Activated CD8-positive, alpha-beta memory T cell treated with anti-CD3 and anti-CD28 coated beads, Interleukin-2, amount 50 U/mL, for 24 hours (primary cell): ENCODE results near the gene DTX2.
"Not testable (repeated sequence)": the region's sequence is repeated elsewhere in the genome, so short reads cannot be mapped to it uniquely, and the experiment has no call there.

Experiments used
- DNase-seq: peaks from one replicate; pipeline ENCODE4 v3.0.0-alpha.2; 2020; ENCODE audit errors: extremely low read depth

The DTX2 gene

DNA sequence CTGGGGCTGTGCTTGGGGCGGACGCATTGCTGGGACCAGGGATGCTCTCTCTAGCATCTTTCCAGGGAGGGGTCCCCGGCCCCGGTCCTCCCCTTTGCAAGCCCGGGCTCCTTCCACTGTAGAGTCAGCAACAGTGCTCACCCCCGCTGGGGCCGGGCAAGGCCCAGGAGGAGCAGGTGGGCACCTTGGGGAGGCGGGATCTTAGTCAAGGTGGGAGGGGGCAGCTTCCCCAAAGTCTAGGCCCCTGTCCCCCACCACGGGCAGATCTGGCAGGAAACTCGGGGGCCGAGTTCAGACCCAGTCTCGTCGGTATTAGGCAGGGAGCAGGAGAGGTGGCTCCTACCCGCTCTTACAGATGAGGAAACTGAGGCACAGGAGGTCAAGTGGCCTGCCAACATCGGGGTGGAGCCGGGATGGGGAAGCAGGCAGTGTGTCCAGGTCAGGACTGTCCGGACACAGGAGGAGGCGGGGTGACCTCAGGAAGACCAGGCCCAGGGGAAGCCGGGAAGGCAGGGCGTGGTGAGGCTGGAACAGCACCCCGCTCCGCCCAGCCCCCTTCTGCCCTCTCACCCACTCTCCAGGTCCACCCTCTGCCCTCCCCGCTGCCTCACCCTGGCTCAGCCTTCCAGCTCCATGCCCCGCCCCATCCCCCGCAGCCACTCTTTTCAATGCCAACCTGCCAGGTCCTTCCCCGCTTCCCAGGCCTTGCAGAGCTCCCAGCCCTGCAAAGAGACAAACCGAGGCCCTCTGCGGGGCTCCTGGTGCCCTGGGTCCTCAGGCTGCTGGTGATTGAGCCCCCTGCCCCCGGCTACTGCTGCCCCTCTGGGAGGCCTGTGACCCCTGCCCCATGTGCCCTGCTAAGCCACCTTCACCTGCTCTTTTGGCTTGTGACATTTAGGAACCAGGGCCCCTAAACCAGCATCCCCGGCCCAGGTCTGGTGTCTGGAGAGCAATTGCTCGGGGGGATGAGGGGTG, 50.7 kb downstream of the DTX2 start:
- DNase-seq: not testable (repeated sequence)

GRCh38 chr7:76512941-76513816, 51.7 kb downstream of the DTX2 start:
- DNase-seq: no peak

DNA sequence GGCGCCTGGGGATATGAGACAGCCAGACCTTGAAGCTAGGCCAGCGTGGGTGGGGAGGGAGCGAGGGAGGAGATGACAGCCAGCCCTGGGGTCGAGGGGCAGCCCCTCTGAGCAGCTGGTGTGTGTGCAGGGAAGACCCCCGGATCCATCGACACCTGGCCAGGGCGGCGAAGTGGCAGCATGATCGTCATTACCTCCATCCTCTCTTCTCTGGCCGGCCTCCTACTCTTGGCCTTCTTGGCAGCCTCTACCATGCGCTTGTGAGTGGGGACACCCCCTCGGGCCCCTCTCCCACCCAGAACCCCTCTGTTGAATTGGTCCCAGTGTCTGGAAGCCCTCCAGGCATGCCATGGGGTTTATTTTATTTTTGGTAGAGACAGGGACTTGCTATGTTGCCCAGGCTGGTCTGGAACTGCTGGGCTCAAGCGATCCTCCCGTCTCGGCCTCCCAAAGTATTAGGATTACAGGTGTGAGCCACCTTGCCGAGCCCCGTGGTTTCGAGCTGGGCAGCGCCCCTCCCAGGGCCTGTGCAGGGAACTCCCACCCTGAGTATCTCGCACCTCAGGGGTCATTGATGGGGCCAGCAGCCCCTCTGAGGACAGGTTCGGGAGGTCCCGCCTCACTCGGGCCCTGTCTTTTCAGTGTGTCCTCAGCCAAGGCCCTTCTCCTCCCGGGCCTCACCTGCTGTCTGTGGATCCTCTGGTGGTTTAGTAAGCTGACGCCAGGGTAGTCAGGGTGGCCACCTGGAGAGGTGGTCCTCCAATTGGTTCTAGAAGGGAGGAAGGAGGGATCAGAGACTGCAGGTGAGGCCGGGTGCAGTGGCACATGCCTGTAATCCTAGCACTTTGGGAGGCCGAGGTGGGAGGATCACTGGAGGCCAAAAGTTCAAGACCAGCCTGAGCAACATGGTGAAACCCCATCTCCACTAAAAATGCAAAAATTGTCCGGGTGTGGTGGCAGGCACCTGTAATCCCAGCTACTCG, 52.6 kb downstream of the DTX2 start:
- DNase-seq: no peak

- no peak for DNase-seq
Measured at GRCh38 chr7:76514926-76515771, 53.6 kb downstream of the DTX2 start.

DNA sequence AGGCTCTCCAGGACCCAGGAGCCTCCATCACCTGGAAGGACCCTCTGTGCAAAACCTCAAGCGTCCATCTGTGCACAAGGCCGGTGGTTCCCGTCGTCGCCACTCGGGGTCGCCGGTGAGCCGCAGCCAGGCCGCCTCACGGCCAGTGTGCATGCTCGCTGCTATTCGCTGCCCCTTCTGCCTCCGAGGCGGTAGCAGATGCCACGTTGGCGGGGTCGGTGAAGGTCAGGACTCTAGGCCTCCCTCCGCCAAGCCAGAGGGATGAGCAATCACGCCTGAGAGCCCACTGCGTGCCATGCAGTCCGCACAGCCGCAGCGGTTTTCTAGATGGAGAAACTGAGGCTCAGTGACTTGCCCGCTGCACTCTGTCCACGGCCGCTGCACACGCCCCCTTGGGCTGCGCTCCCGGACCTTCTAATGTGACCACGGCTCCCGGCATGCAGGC, 54.5 kb downstream of the DTX2 start:
- no peak for DNase-seq

- not testable (repeated sequence) for DNase-seq
Measured at GRCh38 chr7:76516932-76517331, 55.4 kb downstream of the DTX2 start.

DNA sequence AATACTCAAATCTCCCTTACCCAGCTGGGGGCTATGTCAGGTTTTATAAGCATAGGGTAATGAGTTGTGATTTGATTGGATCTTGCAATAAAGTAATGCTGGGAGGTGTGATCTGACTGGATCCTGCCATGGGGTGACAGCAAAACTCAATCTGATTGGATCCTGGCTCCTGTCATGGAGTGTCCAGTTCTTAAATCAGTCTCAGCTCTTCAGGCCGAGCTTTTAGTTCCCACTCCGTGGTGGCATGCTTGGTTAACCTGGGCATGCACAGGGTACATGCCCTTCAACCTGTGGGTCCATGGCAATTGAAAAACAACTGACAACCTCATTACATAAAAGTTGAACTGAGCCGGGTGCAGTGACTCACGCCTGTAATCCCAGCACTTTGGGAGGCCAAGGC, 64.7 kb downstream of the DTX2 start:
- DNase-seq: not testable (repeated sequence)

- DNase-seq: not testable (repeated sequence)
Measured at GRCh38 chr7:76531643-76532042, 70.1 kb downstream of the DTX2 start.

DNA sequence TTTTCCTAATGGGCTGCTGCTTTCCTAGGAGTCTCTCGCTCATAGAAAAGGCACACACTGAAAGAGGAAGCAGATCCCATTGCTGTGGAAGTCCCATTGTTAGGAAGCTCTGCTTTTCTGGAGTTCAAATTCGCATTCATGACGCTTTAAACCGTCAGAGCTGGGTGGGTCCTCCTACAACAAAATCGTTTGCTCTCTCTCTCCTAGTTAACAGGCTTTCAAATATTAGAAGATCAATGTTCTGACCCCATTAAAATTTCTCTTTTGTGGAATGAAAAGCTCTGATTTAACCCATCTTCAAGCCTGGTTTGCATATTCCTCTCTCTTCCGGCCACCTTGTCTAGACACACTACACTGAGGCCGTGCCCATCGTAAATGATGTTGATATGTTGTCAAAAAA, 81.7 kb downstream of the DTX2 start, which contains the start of gene SPDYE16:
SPDYE16 (minus strand) TSS at position 101 of the 400 bp plus-strand sequence. CDS start 1,838 bp downstream, outside the sequence.
- not testable (repeated sequence) for DNase-seq

- DNase-seq: peak; percentile 72
Measured at GRCh38 chr7:76549025-76549854, 87.7 kb downstream of the DTX2 start.

DNA sequence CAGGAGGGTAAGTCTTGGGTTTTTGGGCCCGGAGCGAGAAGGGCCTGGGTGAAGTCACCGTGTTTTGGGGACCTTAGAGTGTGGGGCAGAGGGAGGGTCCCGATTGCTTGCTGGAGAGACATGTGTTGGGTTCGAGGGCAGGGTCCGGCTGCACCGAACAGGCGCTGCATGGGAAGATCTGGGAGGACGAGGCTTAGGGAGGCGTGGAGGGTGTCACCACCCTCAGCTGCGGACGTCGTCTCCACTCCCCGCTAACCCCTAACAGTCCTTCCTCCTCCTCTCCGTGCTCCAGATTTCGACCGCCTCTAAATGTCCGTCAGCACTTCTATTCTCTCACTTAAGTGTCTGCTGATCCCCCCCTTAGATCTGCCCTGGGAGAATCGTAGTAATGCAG, 88.3 kb downstream of the DTX2 start:
- not testable (repeated sequence) for DNase-seq

DNA sequence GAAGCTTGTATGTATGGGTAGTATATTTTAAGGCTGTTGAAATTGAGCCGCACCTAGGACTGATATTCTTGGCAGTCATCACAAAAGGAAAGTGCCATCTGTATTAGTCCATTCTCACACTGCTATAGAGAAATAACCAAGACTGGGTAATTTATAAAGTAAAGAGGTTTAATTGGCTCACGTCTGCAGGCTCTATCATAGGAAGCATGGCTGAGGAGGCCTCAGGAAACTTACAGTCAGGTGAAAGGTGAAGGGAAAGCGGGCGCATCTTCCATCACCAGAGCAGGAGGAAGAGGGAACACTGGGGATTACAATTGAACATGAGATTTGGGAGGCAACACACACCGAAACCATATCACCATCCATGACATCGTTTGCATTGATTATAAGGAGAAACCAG, 90.5 kb downstream of the DTX2 start:
- not testable (repeated sequence) for DNase-seq
